Liver (tissue), 2 donors: Measurements from ENCODE around the gene CDK9.

Experiments
- JUND ChIP-seq, 2 donors: IDR thresholded peaks; 2 replicates each; pipeline ENCODE4 v1.6.1; 2016; ENCODE audit warnings: antibody characterized with exemption in 2 of 2
- SP1 ChIP-seq: IDR thresholded peaks from 2 replicates; pipeline ENCODE4 v1.6.1; 2018; ENCODE audit warnings: antibody characterized with exemption, mild to moderate bottlenecking
- TF ChIP-seq, protein P1 (sequence below): IDR thresholded peaks from 2 replicates; pipeline ENCODE4 v1.6.1; 2016; ENCODE audit warnings: antibody characterized with exemption
- donor health status: healthy.

DNA sequence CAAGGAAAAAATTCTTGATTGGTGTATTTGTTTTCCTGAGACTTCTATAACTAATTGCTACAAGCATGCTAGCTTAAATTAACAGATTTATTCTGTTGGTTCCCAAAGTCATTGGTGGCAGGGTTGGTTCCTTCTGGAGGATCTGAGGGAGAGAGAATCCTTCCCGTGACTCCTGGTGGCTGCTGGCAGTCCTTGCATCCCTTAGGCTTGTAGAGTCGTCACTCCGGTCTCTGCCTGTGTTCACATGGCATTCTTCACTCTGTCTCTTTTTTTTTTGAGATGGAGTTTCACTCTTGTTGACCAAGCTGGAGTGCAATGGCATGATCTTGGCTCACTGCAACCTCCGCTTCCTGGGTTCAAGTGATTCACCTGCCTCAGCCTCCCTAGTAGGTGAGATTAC, 5.3 kb downstream of the CDK9 start:
- TF ChIP-seq SP1 (no peak), JUND (IDR thresholded peaks at IDR 0.05) (no peak)
- TF ChIP-seq, protein P1, sequence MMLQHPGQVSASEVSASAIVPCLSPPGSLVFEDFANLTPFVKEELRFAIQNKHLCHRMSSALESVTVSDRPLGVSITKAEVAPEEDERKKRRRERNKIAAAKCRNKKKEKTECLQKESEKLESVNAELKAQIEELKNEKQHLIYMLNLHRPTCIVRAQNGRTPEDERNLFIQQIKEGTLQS = no peak
